IMR-90 (cell line): Measurements from ENCODE around the gene TEX264. TPM values are rescaled to one million over a fixed set of nuclear protein-coding genes. Genes with fewer than 3 reads are reported as not detected.

Source experiments
- ATAC-seq: fragments of 200-7000 bp; cut with Tn5 transposase; 2 replicates; pipeline ENCODE4 v1.9.1; 2020; ENCODE audit warnings: low read depth, mild to moderate bottlenecking, moderate library complexity
- BruUV-seq: library from RNA; stranded (reverse); fragments of 400-500 nt; replicated peaks from 2 replicates; lab custom pipeline; 2021; lab: Mats Ljungman, UMichigan
- CTCF ChIA-PET: fragments of 300-600 bp; formaldehyde crosslinking; extraction: SDS; loops from one replicate; lab custom pipeline; 2021; ENCODE audit warnings: antibody characterized with exemption; lab: Yijun Ruan, JAX
- POLR2A ChIA-PET: fragments of 300-600 bp; sonication (Branson Sonifier 250); formaldehyde crosslinking; loops from one replicate; lab custom pipeline; 2022; ENCODE audit warnings: antibody characterized with exemption; ENCODE audit not compliant: unreplicated experiment; lab: Charles Lee
- DNase-seq: peaks from one replicate; pipeline ENCODE4 v3.0.0; 2013
- H2AFZ ChIP-seq: replicated peaks from 2 replicates; pipeline ENCODE3; 2013; ENCODE audit warnings: low read length, mild to moderate bottlenecking; ENCODE audit not compliant: poor library complexity
- H2AK5ac ChIP-seq: 2 replicates; pipeline ENCODE4 v1.6.1; 2013; ENCODE audit warnings: low read depth, low read length, inconsistent platforms
- H2AK9ac ChIP-seq: replicated peaks from 2 replicates; pipeline ENCODE3; 2013; ENCODE audit warnings: mild to moderate bottlenecking, low read depth, low read length, moderate library complexity; ENCODE audit not compliant: poor library complexity
- H2BK120ac ChIP-seq: 2 replicates; pipeline ENCODE4 v1.6.1; 2013; ENCODE audit warnings: low read depth, low read length, inconsistent platforms
- H2BK15ac ChIP-seq: 3 replicates; pipeline ENCODE4 v1.6.1; 2013; ENCODE audit warnings: low read depth, low read length, inconsistent platforms
- H2BK20ac ChIP-seq: 2 replicates; pipeline ENCODE4 v1.6.1; 2013; ENCODE audit warnings: low read depth, mild to moderate bottlenecking, inconsistent platforms, low read length, moderate library complexity
- H2BK5ac ChIP-seq: 2 replicates; pipeline ENCODE4 v1.6.1; 2013; ENCODE audit warnings: mild to moderate bottlenecking, low read depth, low read length, inconsistent platforms; ENCODE audit not compliant: poor library complexity, severe bottlenecking
- H3K14ac ChIP-seq: replicated peaks from 2 replicates; pipeline ENCODE4 v1.6.1; 2013; ENCODE audit warnings: low read depth, low read length, inconsistent platforms
- H3K18ac ChIP-seq: 2 replicates; pipeline ENCODE4 v1.6.1; 2013; ENCODE audit warnings: low read depth, low read length, control low read depth
- H3K23ac ChIP-seq: 2 replicates; pipeline ENCODE4 v1.6.1; 2013; ENCODE audit warnings: low read depth, low read length, inconsistent platforms
- H3K27ac ChIP-seq: 2 replicates; pipeline ENCODE4 v1.5.1; 2013; ENCODE audit warnings: mild to moderate bottlenecking, control low read depth, low read length; ENCODE audit not compliant: insufficient read depth
- H3K27me3 ChIP-seq: 2 replicates; pipeline ENCODE4 v1.6.1; 2013; ENCODE audit warnings: low read length; ENCODE audit not compliant: control insufficient read depth, insufficient read depth
- H3K36me3 ChIP-seq: 2 replicates; pipeline ENCODE4 v1.6.1; 2013; ENCODE audit warnings: low read length, mixed read lengths; ENCODE audit not compliant: control insufficient read depth, insufficient read depth
- H3K4ac ChIP-seq: 2 replicates; pipeline ENCODE4 v1.6.1; 2013; ENCODE audit warnings: low read depth, low read length, inconsistent platforms
- H3K4me1 ChIP-seq: 2 replicates; pipeline ENCODE4 v1.6.1; 2013; ENCODE audit warnings: low read length, mixed read lengths; ENCODE audit not compliant: control insufficient read depth, insufficient read depth
- H3K4me2 ChIP-seq: 2 replicates; pipeline ENCODE4 v1.6.1; 2013; ENCODE audit warnings: low read depth, mild to moderate bottlenecking, control low read depth, low read length, moderate library complexity
- H3K4me3 ChIP-seq: 2 replicates; pipeline ENCODE4 v1.5.1; 2013; ENCODE audit warnings: low read depth, mild to moderate bottlenecking, control low read depth, low read length, moderate library complexity; ENCODE audit not compliant: insufficient read depth
- H3K56ac ChIP-seq: 2 replicates; pipeline ENCODE4 v1.6.1; 2013; ENCODE audit warnings: low read length, inconsistent platforms; ENCODE audit not compliant: insufficient read depth; ENCODE audit errors: extremely low read depth
- H3K79me1 ChIP-seq, 2 experiments: 2 replicates each; pipeline ENCODE4 v1.6.1; 2013; ENCODE audit warnings: low read length in 2 of 2, inconsistent platforms in 1 of 2, low read depth in 1 of 2
- H3K9ac ChIP-seq: 2 replicates; pipeline ENCODE4 v1.6.1; 2013; ENCODE audit warnings: low read depth, low read length, control low read depth
- H3K9me1 ChIP-seq: 2 replicates; pipeline ENCODE4 v1.6.1; 2013; ENCODE audit warnings: low read length, inconsistent platforms; ENCODE audit not compliant: insufficient read depth
- H3K9me3 ChIP-seq: 2 replicates; pipeline ENCODE4 v1.6.1; 2013; ENCODE audit warnings: low read length; ENCODE audit not compliant: control insufficient read depth, insufficient read depth
- H4K20me1 ChIP-seq: 2 replicates; pipeline ENCODE4 v1.6.1; 2013; ENCODE audit warnings: low read length, inconsistent platforms; ENCODE audit not compliant: insufficient read depth
- H4K5ac ChIP-seq: 2 replicates; pipeline ENCODE4 v1.6.1; 2013; ENCODE audit warnings: mild to moderate bottlenecking, low read depth, low read length, control low read depth
- H4K8ac ChIP-seq, 2 experiments: 2 replicates each; pipeline ENCODE4 v1.6.1; 2013; ENCODE audit warnings: low read depth in 2 of 2, low read length in 2 of 2, control low read depth in 1 of 2, inconsistent platforms in 1 of 2
- H4K91ac ChIP-seq: 2 replicates; pipeline ENCODE4 v1.6.1; 2013; ENCODE audit warnings: low read depth, low read length, inconsistent platforms; ENCODE audit not compliant: insufficient read depth
- BHLHE40 ChIP-seq: fragments of 150-350 bp; IDR thresholded peaks from 2 replicates; pipeline ENCODE4 v1.6.1; 2016; ENCODE audit warnings: mild to moderate bottlenecking, low read depth, low read length
- CEBPB ChIP-seq: IDR thresholded peaks from 2 replicates; pipeline ENCODE4 v1.6.1; 2012; ENCODE audit warnings: low read depth, low read length, improper control_type of control experiment
- CHD1 ChIP-seq: IDR thresholded peaks from 2 replicates; pipeline ENCODE4 v1.6.1; 2012; ENCODE audit warnings: low read depth, low read length, improper control_type of control experiment
- FOS ChIP-seq: fragments of 150-350 bp; IDR thresholded peaks from 2 replicates; pipeline ENCODE4 v1.6.1; 2016; ENCODE audit warnings: low read depth, low read length
- MAFK ChIP-seq: IDR thresholded peaks from 2 replicates; pipeline ENCODE4 v1.6.1; 2012; ENCODE audit warnings: low read depth, low read length, improper control_type of control experiment
- MAZ ChIP-seq: IDR thresholded peaks from 2 replicates; pipeline ENCODE4 v1.6.1; 2012; ENCODE audit warnings: low read depth, mild to moderate bottlenecking, low read length, improper control_type of control experiment, moderate library complexity, borderline replicate concordance
- MXI1 ChIP-seq: IDR thresholded peaks from 2 replicates; pipeline ENCODE4 v1.6.1; 2012; ENCODE audit warnings: low read depth, mild to moderate bottlenecking, low read length, moderate library complexity, borderline replicate concordance
- NFE2L2 ChIP-seq: fragments of 150-350 bp; IDR thresholded peaks from 2 replicates; pipeline ENCODE4 v1.6.1; 2016; ENCODE audit warnings: low read depth, mild to moderate bottlenecking, low read length
- POLR2A ChIP-seq: IDR thresholded peaks from 2 replicates; pipeline ENCODE4 v1.6.1; 2012; ENCODE audit warnings: mild to moderate bottlenecking, low read depth, low read length
- RAD21 ChIP-seq: IDR thresholded peaks from 2 replicates; pipeline ENCODE4 v1.6.1; 2012; ENCODE audit warnings: low read length, improper control_type of control experiment
- RCOR1 ChIP-seq: IDR thresholded peaks from 2 replicates; pipeline ENCODE4 v1.6.1; 2012; ENCODE audit warnings: mild to moderate bottlenecking, low read length, improper control_type of control experiment; ENCODE audit not compliant: insufficient replicate concordance
- RFX5 ChIP-seq: IDR thresholded peaks from 2 replicates; pipeline ENCODE4 v1.8.0; 2012; ENCODE audit warnings: low read depth, mild to moderate bottlenecking, low read length, moderate library complexity
- SMC3 ChIP-seq: fragments of 150-350 bp; IDR thresholded peaks from 2 replicates; pipeline ENCODE4 v1.6.1; 2016; ENCODE audit warnings: low read depth, mild to moderate bottlenecking, antibody characterized with exemption, low read length, moderate library complexity
- WGBS, 2 experiments: methylation state at CpG; one replicate each; pipeline versions ENCODE4 v1.1.5 to v1.1.7; 2013; ENCODE audit warnings: missing lambda C conversion rate in 2 of 2; ENCODE audit not compliant: insufficient read length in 1 of 2; ENCODE audit errors: extremely low coverage in 2 of 2; 5-methylcytosine and 5-hydroxymethylcytosine counted together
- dilution Hi-C: fragments of 300-500 bp; cut with HindIII; formaldehyde crosslinking; loops from one replicate; pipeline ENCODE4 v1.14.3; 2018; ENCODE audit warnings: low sequenced_read_pairs; ENCODE audit not compliant: unreplicated experiment
- in situ Hi-C: fragments of 300-500 bp; cut with MboI; formaldehyde crosslinking; loops from 3 replicates; pipeline ENCODE4 v1.14.3; 2019; ENCODE audit warnings: low sequenced_read_pairs, inconsistent platforms, mixed read lengths
- intact Hi-C: fragments of 100-400 bp; cut with micrococcal nuclease; formaldehyde crosslinking; loops from 2 replicates; pipeline ENCODE4 v1.10.0; 2022
- polyA plus RNA-seq, 3 experiments: library from polyadenylated mRNA; depleted of rRNA; stranded (reverse); fragments of >200 nt; gene quantifications; 2 replicates each; pipeline ENCODE4 v1.2.3, GENCODE V29; 2012; ENCODE audit warnings: low replicate concordance in 1 of 3
- total RNA-seq: library from RNA; depleted of rRNA; stranded (reverse); fragments of >200 nt; gene quantifications from 2 replicates; pipeline ENCODE4 v1.2.3, GENCODE V29; 2012
- TF ChIP-seq, protein P1 (sequence below): fragments of 150-350 bp; IDR thresholded peaks from 2 replicates; pipeline ENCODE4 v1.6.1; 2017; ENCODE audit warnings: mild to moderate bottlenecking, antibody characterized with exemption, low read length, low read depth
- TF ChIP-seq, protein P2 (sequence below): conservative IDR thresholded peaks from 2 replicates; pipeline ENCODE4 v1.5.1; 2012; ENCODE audit warnings: mild to moderate bottlenecking, low read depth, low read length, improper control_type of control experiment
- TF ChIP-seq, protein P3 (sequence below): fragments of 150-350 bp; IDR thresholded peaks from 2 replicates; pipeline ENCODE4 v1.6.1; 2016; ENCODE audit warnings: low read depth, mild to moderate bottlenecking, low read length, moderate library complexity, borderline replicate concordance

The TEX264 gene
- total and polyA plus RNA-seq, 2 of the 4 experiments (the other 2 are of a cell fraction): 30.3 to 45.0 TPM

DNA sequence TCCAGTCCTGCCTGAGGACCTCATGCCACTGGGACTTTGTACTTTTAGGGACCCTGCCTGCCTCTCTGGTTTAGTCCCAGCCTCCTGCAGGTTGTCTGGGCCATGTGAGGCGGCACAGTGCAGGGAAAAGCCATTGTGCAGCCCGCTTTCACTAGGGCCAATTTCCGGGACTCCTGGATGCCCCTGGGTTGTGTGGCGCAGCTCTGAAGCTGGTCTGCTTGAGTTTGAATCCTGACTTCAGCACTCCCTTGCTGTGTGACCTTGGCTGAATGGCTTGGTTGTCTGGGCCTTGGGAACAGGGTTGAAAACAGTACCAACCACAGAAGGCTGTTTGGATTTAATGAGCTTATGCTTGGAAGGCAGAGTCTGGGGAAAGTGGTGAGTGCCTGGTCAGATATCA, 8.3 kb downstream of the TEX264 start:
- ChIA-PET CTCF (interaction anchor here (3.5 kb wide), 1 partner anchor 179 kb away, joined by 34 read pairs; the partner anchor contains the start of gene DCAF1), POLR2A (no interaction called here)
- peaks cover 18% of the 10 kb centered on the region for H3K36me3 ChIP-seq
- H3K9ac ChIP-seq: no peak overlapping the region
- H2BK20ac ChIP-seq: no peak overlapping the region
- BruUV-seq: no TSS peak
- H4K91ac ChIP-seq: no peak overlapping the region
- H4K8ac ChIP-seq: no peak overlapping the region
- no peak overlapping the region for H2BK5ac ChIP-seq
- no peak overlapping the region for H4K5ac ChIP-seq
- no peak overlapping the region for H3K18ac ChIP-seq
- H3K23ac ChIP-seq: no peak overlapping the region
- DNase-seq (no peak), ATAC-seq (no peak)
- H3K27me3 ChIP-seq: no peaks in the 10 kb centered on the region
- no peak overlapping the region for H2AK9ac ChIP-seq
- H3K4me3 ChIP-seq: no peak overlapping the region
- WGBS, 2 experiments: 96% methylated on average over 4 of the region's 4 CpGs; no CpG with 5 or more reads in 1 of the 2 experiments
- no peak overlapping the region for H3K56ac ChIP-seq
- no peaks in the 10 kb centered on the region for H3K9me3 ChIP-seq
- H3K79me1 ChIP-seq: peaks cover 20 to 51% of the 10 kb centered on the region in 2 experiments; a peak in 3 of 4 replicates
- H2AK5ac ChIP-seq: no peak overlapping the region
- H3K4me2 ChIP-seq: no peak overlapping the region
- intact Hi-C loops: no loop called here
- H2BK15ac ChIP-seq: no peak overlapping the region
- no peak overlapping the region for H2BK120ac ChIP-seq
- no peak overlapping the region for H2AFZ ChIP-seq
- dilution Hi-C loops: no loop called here
- TF ChIP-seq MAFK (no peak), MAZ (no peak), POLR2A (no peak), SMC3 (no peak), CEBPB (no peak), RAD21 (no peak), FOS (no peak), MXI1 (no peak), CHD1 (no peak), RFX5 (no peak), BHLHE40 (no peak), NFE2L2 (no peak), RCOR1 (no peak)
- TF ChIP-seq, protein P1, sequence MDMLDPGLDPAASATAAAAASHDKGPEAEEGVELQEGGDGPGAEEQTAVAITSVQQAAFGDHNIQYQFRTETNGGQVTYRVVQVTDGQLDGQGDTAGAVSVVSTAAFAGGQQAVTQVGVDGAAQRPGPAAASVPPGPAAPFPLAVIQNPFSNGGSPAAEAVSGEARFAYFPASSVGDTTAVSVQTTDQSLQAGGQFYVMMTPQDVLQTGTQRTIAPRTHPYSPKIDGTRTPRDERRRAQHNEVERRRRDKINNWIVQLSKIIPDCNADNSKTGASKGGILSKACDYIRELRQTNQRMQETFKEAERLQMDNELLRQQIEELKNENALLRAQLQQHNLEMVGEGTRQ: no peak
- TF ChIP-seq, protein P2, sequence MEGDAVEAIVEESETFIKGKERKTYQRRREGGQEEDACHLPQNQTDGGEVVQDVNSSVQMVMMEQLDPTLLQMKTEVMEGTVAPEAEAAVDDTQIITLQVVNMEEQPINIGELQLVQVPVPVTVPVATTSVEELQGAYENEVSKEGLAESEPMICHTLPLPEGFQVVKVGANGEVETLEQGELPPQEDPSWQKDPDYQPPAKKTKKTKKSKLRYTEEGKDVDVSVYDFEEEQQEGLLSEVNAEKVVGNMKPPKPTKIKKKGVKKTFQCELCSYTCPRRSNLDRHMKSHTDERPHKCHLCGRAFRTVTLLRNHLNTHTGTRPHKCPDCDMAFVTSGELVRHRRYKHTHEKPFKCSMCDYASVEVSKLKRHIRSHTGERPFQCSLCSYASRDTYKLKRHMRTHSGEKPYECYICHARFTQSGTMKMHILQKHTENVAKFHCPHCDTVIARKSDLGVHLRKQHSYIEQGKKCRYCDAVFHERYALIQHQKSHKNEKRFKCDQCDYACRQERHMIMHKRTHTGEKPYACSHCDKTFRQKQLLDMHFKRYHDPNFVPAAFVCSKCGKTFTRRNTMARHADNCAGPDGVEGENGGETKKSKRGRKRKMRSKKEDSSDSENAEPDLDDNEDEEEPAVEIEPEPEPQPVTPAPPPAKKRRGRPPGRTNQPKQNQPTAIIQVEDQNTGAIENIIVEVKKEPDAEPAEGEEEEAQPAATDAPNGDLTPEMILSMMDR: no peak
- TF ChIP-seq, protein P3, sequence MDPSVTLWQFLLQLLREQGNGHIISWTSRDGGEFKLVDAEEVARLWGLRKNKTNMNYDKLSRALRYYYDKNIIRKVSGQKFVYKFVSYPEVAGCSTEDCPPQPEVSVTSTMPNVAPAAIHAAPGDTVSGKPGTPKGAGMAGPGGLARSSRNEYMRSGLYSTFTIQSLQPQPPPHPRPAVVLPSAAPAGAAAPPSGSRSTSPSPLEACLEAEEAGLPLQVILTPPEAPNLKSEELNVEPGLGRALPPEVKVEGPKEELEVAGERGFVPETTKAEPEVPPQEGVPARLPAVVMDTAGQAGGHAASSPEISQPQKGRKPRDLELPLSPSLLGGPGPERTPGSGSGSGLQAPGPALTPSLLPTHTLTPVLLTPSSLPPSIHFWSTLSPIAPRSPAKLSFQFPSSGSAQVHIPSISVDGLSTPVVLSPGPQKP: no peak
- H3K27ac ChIP-seq: no peak overlapping the region
- in situ Hi-C loops: loop anchor here (25.0 kb wide), 1 partner anchor 1067 kb away; the partner anchor contains the start of genes CISH and MAPKAPK3
- H3K9me1 ChIP-seq: peaks cover 12% of the 10 kb centered on the region
- peaks cover 19% of the 10 kb centered on the region for H4K20me1 ChIP-seq
- no peak overlapping the region for H3K4ac ChIP-seq
- H3K14ac ChIP-seq: no peak overlapping the region
- peaks cover 11% of the 10 kb centered on the region for H3K4me1 ChIP-seq
